H1 (cell line): Measurements from ENCODE around the gene ETV5. TPM values are rescaled to one million over a fixed set of nuclear protein-coding genes. Genes with fewer than 3 reads are reported as not detected.

Experiments used
- CTCF ChIA-PET: fragments of 300-600 bp; sonication (Branson Sonifier 250); formaldehyde crosslinking; loops from one replicate; lab custom pipeline; 2021; ENCODE audit not compliant: partially characterized antibody; lab: Charles Lee
- POLR2A ChIA-PET: fragments of 300-600 bp; sonication (Branson Sonifier 250); formaldehyde crosslinking; loops from one replicate; lab custom pipeline; 2021; ENCODE audit warnings: inconsistent platforms; ENCODE audit not compliant: partially characterized antibody; lab: Charles Lee
- DNase-seq, 2 experiments: peaks; one replicate each; pipeline versions ENCODE4 v3.0.0 to v3.0.0-alpha.2; 2010 to 2022; ENCODE audit warnings: low spot score in 2 of 2, low read depth in 1 of 2, mixed read lengths in 1 of 2
- FAIRE-seq: peaks from 2 replicates; lab custom pipeline; 2011; peaks lifted over from hg19 to GRCh38; lab: Jason Lieb, UNC
- H2AFZ ChIP-seq: 2 replicates; pipeline ENCODE4 v1.8.1; 2012; ENCODE audit warnings: low read length, inconsistent platforms
- H2AK5ac ChIP-seq: 2 replicates; pipeline ENCODE4 v1.6.1; 2013; ENCODE audit warnings: low read depth, low read length
- H2BK120ac ChIP-seq: replicated peaks from 2 replicates; pipeline ENCODE3; 2013; ENCODE audit warnings: low read depth, low read length, inconsistent platforms
- H2BK12ac ChIP-seq: 2 replicates; pipeline ENCODE4 v1.6.1; 2013; ENCODE audit warnings: low read depth, low read length
- H2BK15ac ChIP-seq: 2 replicates; pipeline ENCODE4 v1.6.1; 2013; ENCODE audit warnings: low read length
- H2BK20ac ChIP-seq: 2 replicates; pipeline ENCODE4 v1.6.1; 2013; ENCODE audit warnings: low read length
- H2BK5ac ChIP-seq: 2 replicates; pipeline ENCODE4 v1.6.1; 2013; ENCODE audit warnings: low read depth, low read length
- H3K14ac ChIP-seq: 2 replicates; pipeline ENCODE4 v1.6.1; 2013; ENCODE audit warnings: inconsistent platforms; ENCODE audit not compliant: insufficient read length
- H3K18ac ChIP-seq: 2 replicates; pipeline ENCODE4 v1.6.1; 2013; ENCODE audit warnings: low read length; ENCODE audit errors: extremely low read depth
- H3K23ac ChIP-seq: 2 replicates; pipeline ENCODE4 v1.6.1; 2013; ENCODE audit warnings: inconsistent platforms; ENCODE audit not compliant: insufficient read length
- H3K23me2 ChIP-seq: 2 replicates; pipeline ENCODE4 v1.6.1; 2013; ENCODE audit warnings: low read depth, low read length
- H3K27ac ChIP-seq: 2 replicates; pipeline ENCODE4 v1.6.1; 2011; ENCODE audit warnings: low read depth, low read length, inconsistent platforms
- H3K27me3 ChIP-seq, 4 experiments: replicated peaks in 1 of 4; 1 replicate in 1 of 4; 2 replicates in 3 of 4; pipeline versions ENCODE4 v1.6.1 to v1.8.1; 2011 to 2013; ENCODE audit warnings: low read length in 3 of 4, mild to moderate bottlenecking in 3 of 4, inconsistent platforms in 2 of 4, mixed read lengths in 2 of 4, moderate library complexity in 1 of 4; ENCODE audit not compliant: control insufficient read depth in 3 of 4, insufficient read depth in 3 of 4; ENCODE audit errors: extremely low read depth in 1 of 4
- H3K36me3 ChIP-seq, 4 experiments: 2 replicates each; pipeline versions ENCODE4 v1.6.1 to v1.8.1; 2011 to 2013; ENCODE audit warnings: mild to moderate bottlenecking in 4 of 4, low read length in 3 of 4, moderate library complexity in 2 of 4, control low read depth in 1 of 4, inconsistent platforms in 1 of 4; ENCODE audit not compliant: insufficient read depth in 4 of 4, control insufficient read depth in 2 of 4
- H3K4ac ChIP-seq: replicated peaks from 2 replicates; pipeline ENCODE3; 2013; ENCODE audit warnings: low read length, low read depth, mixed read lengths, inconsistent platforms; ENCODE audit not compliant: insufficient read length
- H3K4me1 ChIP-seq, 4 experiments: replicated peaks in 1 of 4; 1 replicate in 1 of 4; 2 replicates in 3 of 4; pipeline versions ENCODE4 v1.6.1 to v1.8.1; 2011 to 2013; ENCODE audit warnings: low read length in 3 of 4, inconsistent platforms in 2 of 4, mixed read lengths in 1 of 4; ENCODE audit not compliant: insufficient read depth in 4 of 4, control insufficient read depth in 3 of 4
- H3K4me2 ChIP-seq, 2 experiments: 2 replicates each; pipeline versions ENCODE4 v1.6.1 to v1.8.1; 2011 to 2013; ENCODE audit warnings: low read depth in 2 of 2, low read length in 2 of 2, control low read depth in 1 of 2, inconsistent platforms in 1 of 2, mild to moderate bottlenecking in 1 of 2; ENCODE audit not compliant: insufficient read depth in 1 of 2
- H3K4me3 ChIP-seq, 4 experiments: fragments of 200-600, 300-600 bp in 1 of 4; sonication (generic), shearing (Covaris generic), sonication (Bioruptor Twin) in 1 of 4; 2 replicates each; pipeline versions ENCODE4 v1.5.1 to v1.8.1; 2011 to 2016; ENCODE audit warnings: low read length in 4 of 4, low read depth in 3 of 4, control low read depth in 2 of 4, inconsistent platforms in 2 of 4, mild to moderate bottlenecking in 2 of 4, mixed read lengths in 1 of 4, moderate library complexity in 1 of 4; ENCODE audit not compliant: insufficient read depth in 2 of 4; ENCODE audit errors: extremely low read depth in 1 of 4
- H3K56ac ChIP-seq: replicated peaks from 2 replicates; pipeline ENCODE3; 2013; ENCODE audit warnings: low read depth, mild to moderate bottlenecking, mixed read lengths, low read length, inconsistent platforms; ENCODE audit not compliant: insufficient read length
- H3K79me1 ChIP-seq: 2 replicates; pipeline ENCODE4 v1.6.1; 2013; ENCODE audit warnings: low read depth, low read length, control low read depth
- H3K79me2 ChIP-seq, 2 experiments: 2 replicates each; pipeline versions ENCODE4 v1.6.1 to v1.8.1; 2012 to 2013; ENCODE audit warnings: low read length in 2 of 2, mild to moderate bottlenecking in 2 of 2, inconsistent platforms in 1 of 2; ENCODE audit not compliant: insufficient read depth in 2 of 2, control insufficient read depth in 1 of 2
- H3K9ac ChIP-seq, 4 experiments: replicated peaks in 1 of 4; 1 replicate in 1 of 4; 2 replicates in 3 of 4; pipeline versions ENCODE4 v1.6.1 to v1.8.1; 2011 to 2013; ENCODE audit warnings: low read depth in 3 of 4, low read length in 3 of 4, control low read depth in 2 of 4, mild to moderate bottlenecking in 2 of 4, moderate library complexity in 2 of 4, inconsistent platforms in 1 of 4; ENCODE audit errors: extremely low read depth in 1 of 4
- H3K9me3 ChIP-seq, 2 experiments: 2 replicates each; pipeline versions ENCODE4 v1.6.1 to v1.8.1; 2012 to 2013; ENCODE audit warnings: mild to moderate bottlenecking in 2 of 2, moderate library complexity in 2 of 2, control low read depth in 1 of 2, inconsistent platforms in 1 of 2, low read depth in 1 of 2, low read length in 1 of 2, mixed read lengths in 1 of 2; ENCODE audit not compliant: insufficient read depth in 2 of 2
- H4K20me1 ChIP-seq, 2 experiments: replicated peaks in 1 of 2; 2 replicates each; pipeline versions ENCODE3 to v1.8.1; 2011 to 2013; ENCODE audit warnings: inconsistent platforms in 2 of 2, low read length in 2 of 2, mild to moderate bottlenecking in 1 of 2; ENCODE audit not compliant: insufficient read depth in 2 of 2, control insufficient read depth in 1 of 2
- H4K5ac ChIP-seq: 2 replicates; pipeline ENCODE4 v1.6.1; 2013; ENCODE audit warnings: low read length, low read depth, mixed read lengths, inconsistent platforms; ENCODE audit not compliant: insufficient read length
- H4K8ac ChIP-seq: 2 replicates; pipeline ENCODE4 v1.8.0; 2013; ENCODE audit warnings: mild to moderate bottlenecking, moderate library complexity, low read length, inconsistent platforms; ENCODE audit not compliant: insufficient read depth; ENCODE audit errors: extremely low read depth
- H4K91ac ChIP-seq: replicated peaks from 2 replicates; pipeline ENCODE3; 2013; ENCODE audit warnings: low read length, mixed read lengths, inconsistent platforms; ENCODE audit not compliant: insufficient read length
- ASH2L ChIP-seq: fragments of 200-600, 300-600 bp; sonication (generic); IDR thresholded peaks from one replicate; pipeline ENCODE4 v1.7.1; 2017; ENCODE audit warnings: low read length
- BCL11A ChIP-seq, 2 experiments: IDR thresholded peaks; one replicate each; pipeline ENCODE4 v1.6.1; 2011; ENCODE audit warnings: low read depth in 2 of 2, low read length in 2 of 2, mild to moderate bottlenecking in 2 of 2
- JUND ChIP-seq: IDR thresholded peaks from 2 replicates; pipeline ENCODE4 v1.6.1; 2011; ENCODE audit warnings: mild to moderate bottlenecking, improper control_type of control experiment, low read length
- KDM5A ChIP-seq: fragments of 200-600 bp; IDR thresholded peaks from 2 replicates; pipeline ENCODE4 v1.7.1; 2012; ENCODE audit warnings: mild to moderate bottlenecking, low read length, inconsistent platforms, mixed read lengths
- RXRA ChIP-seq: IDR thresholded peaks from 2 replicates; pipeline ENCODE4 v1.6.1; 2011; ENCODE audit warnings: low read depth, mild to moderate bottlenecking, low read length, moderate library complexity; ENCODE audit not compliant: insufficient read depth
- WGBS, 2 experiments: shearing (Covaris generic) in 1 of 2; methylation state at CpG; one replicate each; pipeline versions ENCODE4 v1.1.6 to v1.1.7; 2013 to 2015; ENCODE audit warnings: low lambda C conversion rate in 2 of 2, mixed read lengths in 2 of 2, inconsistent platforms in 1 of 2, low coverage in 1 of 2, missing lambda C conversion rate in 1 of 2; ENCODE audit not compliant: insufficient replicate concordance in 2 of 2, insufficient coverage in 1 of 2, insufficient read length in 1 of 2; ENCODE audit errors: extremely low coverage in 1 of 2, missing lambda C conversion rate in 1 of 2; 5-methylcytosine and 5-hydroxymethylcytosine counted together
- polyA plus RNA-seq, 7 experiments: library from polyadenylated mRNA; depleted of rRNA in 3 of 7; stranded (reverse) in 5 of 7; unstranded in 2 of 7; fragments of >200 nt in 5 of 7; fragments of 200-250 nt in 2 of 7; gene quantifications; 1 replicate in 5 of 7; 2 replicates in 1 of 7; 4 replicates in 1 of 7; pipeline versions ENCODE4 v1.2.1 to v1.2.3, GENCODE V29; 2011 to 2013; ENCODE audit warnings: missing spikeins in 2 of 7, mixed read lengths in 2 of 7
- total RNA-seq: library from RNA; stranded (reverse); fragmentation: NEBNext Ultra II Directional; extraction: Animal tissue kit (Norgen Biotek cat#: 25700); gene quantifications from 2 replicates; pipeline ENCODE4 v1.2.1, GENCODE V29; 2021
- TF ChIP-seq, protein P1 (sequence below): IDR thresholded peaks from 2 replicates; pipeline ENCODE4 v1.6.1; 2012; ENCODE audit warnings: inconsistent platforms

ETV5 gene
- total and polyA plus RNA-seq, 2 of the 8 experiments (the other 6 are each of a cell fraction or from before 2014, with no cell fraction given) = 13.1 to 36.9 TPM

DNA sequence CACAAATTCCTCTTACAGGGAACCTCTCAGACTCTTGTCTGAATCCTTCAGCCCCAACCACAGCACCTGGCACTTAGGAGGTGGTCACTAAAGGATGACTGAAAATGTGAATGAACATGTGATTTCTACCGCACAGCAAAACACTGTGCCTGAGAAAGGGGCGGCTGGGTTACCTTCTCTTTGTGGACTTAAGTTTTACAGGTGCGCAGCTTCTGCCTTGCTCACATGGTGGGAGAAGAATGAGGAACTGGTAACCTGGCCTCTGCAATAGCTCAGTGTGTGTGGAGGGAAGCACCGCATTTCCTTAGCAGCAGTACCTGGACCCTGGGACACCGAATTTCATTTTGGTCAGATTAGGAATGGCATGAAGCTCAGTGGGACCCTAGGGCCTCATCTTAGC is 9.8 kb upstream of the ETV5 start:
- Histone ChIP-seq H3K27me3 (peaks cover 1 to 24% (median 12%) of the 10 kb centered on the region in 4 experiments), H3K18ac (no peak overlapping the region), H3K79me1 (no peaks in the 10 kb centered on the region), H3K9me3 (no peaks in the 10 kb centered on the region), H4K5ac (no peak overlapping the region), H4K20me1 (no peaks in the 10 kb centered on the region), H4K8ac (no peak overlapping the region), H2BK15ac (no peak overlapping the region), H3K9ac (no peak overlapping the region), H3K14ac (no peak overlapping the region), H3K36me3 (no peaks in the 10 kb centered on the region; a peak in 1 of 8 replicates), H2AK5ac (no peak overlapping the region), H3K4me1 (peaks cover 3 to 11% (median 8%) of the 10 kb centered on the region in 4 experiments; a peak in 4 of 7 replicates), H3K4me3 (no peak overlapping the region), H3K23ac (no peak overlapping the region), H2BK12ac (no peak overlapping the region), H2BK5ac (no peak overlapping the region), H3K4me2 (no peak overlapping the region), H2AFZ (no peak overlapping the region), H3K23me2 (0 out of 2 replicates have a peak, but pooled peaks cover 1% of the 10 kb centered on the region), H3K27ac (no peak overlapping the region), H3K56ac (no peak overlapping the region), H3K79me2 (no peaks in the 10 kb centered on the region), H3K4ac (no peak overlapping the region), H4K91ac (no peak overlapping the region), H2BK120ac (no peak overlapping the region), H2BK20ac (no peak overlapping the region)
- ChIA-PET CTCF (interaction anchor here (1.1 to 1.9 kb wide), 4 partner anchors 9 to 135 kb away, joined by 3 to 5 read pairs (median 3); no protein-coding TSS in a partner anchor), POLR2A (interaction anchor here (1.2 to 5.9 kb wide), 2 partner anchors 9 to 21 kb away, joined by 3 to 42 read pairs; partner anchors contain the start of gene ETV5)
- DNase-seq (no peak), FAIRE-seq (no peak)
- 83% methylated on average over 5 of the region's 5 CpGs; no CpG with 5 or more reads in 1 of the 2 experiments for WGBS, 2 experiments
- TF ChIP-seq KDM5A (no peak), RXRA (no peak), BCL11A (IDR thresholded peaks at IDR 0.05; ENCODE audit: low read depth in 2 of 2, low read length in 2 of 2) (no peak), ASH2L (no peak), JUND (no peak)
- TF ChIP-seq, protein P1, sequence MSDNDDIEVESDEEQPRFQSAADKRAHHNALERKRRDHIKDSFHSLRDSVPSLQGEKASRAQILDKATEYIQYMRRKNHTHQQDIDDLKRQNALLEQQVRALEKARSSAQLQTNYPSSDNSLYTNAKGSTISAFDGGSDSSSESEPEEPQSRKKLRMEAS = no peak
